NCI-H128 (cell line): Measurements from ENCODE around the gene RNASEL.
A peak's percentile ranks its signal among the peaks of the same experiment; 100 is the strongest.

Source experiments
- DNase-seq: peaks from one replicate; lab custom pipeline; 2025; ENCODE audit not compliant: unreplicated experiment; lab: John Stamatoyannopoulos, UW

RNASEL gene

GRCh38 chr1:182600745-182601415 is 11.8 kb upstream of the RNASEL start:
- DNase-seq, result no peak

DNA sequence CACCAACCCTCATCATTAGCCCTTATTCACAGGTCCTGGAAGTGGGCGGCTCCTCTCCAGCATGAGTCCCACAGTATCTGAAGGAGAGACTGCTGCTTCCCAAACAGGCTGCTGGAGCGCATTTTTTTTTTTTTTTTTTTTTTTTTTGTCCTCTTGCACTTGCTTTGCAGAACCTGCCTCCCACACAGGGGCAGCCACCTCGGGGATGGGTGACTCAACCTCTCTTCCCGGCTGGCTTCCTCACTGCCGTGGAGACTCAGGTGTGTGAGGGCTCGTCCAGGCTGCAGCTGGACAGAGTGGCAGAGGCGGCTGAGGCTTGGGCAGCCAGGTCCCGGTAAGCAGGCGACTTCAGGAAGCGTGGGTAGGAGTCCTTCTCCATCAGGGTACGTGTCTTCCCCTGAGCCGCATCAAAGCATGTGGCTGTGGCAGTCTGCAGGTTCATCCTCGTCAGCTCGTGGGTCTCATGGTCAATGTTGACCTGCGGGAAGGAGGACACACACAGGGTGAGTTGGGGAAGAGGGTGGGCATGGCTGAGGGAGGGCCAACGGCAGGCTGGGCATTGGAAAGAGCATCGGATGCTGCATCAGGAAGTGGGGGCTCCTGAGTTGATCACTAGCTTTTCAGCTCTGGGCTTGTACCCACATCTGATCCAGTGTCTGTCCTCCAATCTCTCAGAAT is 11.1 kb upstream of the RNASEL start:
- DNase-seq, result no peak

- no peak for DNase-seq
Measured at GRCh38 chr1:182599339-182599738, 10.3 kb upstream of the RNASEL start.

- DNase-seq, result no peak
Measured at GRCh38 chr1:182598296-182598695, 9.2 kb upstream of the RNASEL start.

DNA sequence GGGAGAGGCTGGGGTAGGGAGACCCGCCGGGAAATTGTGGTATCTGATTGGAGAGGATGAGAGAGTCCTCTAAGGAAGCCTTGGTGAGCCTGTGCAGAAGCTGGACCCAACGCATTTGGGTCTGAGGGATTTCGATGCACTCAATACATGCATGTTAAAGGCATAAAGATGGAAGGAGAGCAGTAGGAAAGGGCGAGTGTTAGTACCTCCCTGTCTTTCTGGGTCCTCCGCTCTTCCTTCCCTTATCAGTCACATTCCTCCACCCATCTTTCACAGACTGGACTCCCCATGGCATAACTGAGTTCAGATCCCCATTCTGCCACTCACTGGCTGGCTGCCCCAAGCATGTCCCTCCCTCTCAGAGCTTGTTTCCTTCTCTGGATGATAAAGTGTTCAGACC is 7.9 kb upstream of the RNASEL start:
- DNase-seq, result no peak

GRCh38 chr1:182595641-182596240 is 6.7 kb upstream of the RNASEL start:
- peak; percentile 46 for DNase-seq

DNA sequence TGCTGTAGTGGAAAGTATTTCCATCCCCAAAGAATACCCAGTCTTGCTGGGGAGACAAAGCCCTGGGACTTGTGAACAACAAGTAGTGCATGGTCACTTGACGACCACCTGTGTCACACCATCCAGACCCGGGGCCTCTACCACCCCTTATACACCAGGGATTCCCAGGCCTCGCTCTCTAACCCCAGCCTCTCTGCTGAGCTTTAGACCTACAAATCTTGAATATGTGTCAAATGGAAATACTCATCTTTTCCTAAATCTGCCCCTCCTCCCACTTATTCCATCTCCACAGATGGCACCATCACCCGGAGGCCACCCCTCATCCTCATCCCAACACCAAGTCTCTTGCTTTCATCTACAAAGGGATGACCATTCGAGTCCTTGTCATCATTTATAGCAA is 875 bp upstream of the RNASEL start:
- no peak for DNase-seq

- DNase-seq, result no peak
Measured at GRCh38 chr1:182589520-182589919, 464 bp upstream of the RNASEL start.

- DNase-seq, result no peak
Measured at GRCh38 chr1:182587666-182588499, 1.2 kb downstream of the RNASEL start.

DNA sequence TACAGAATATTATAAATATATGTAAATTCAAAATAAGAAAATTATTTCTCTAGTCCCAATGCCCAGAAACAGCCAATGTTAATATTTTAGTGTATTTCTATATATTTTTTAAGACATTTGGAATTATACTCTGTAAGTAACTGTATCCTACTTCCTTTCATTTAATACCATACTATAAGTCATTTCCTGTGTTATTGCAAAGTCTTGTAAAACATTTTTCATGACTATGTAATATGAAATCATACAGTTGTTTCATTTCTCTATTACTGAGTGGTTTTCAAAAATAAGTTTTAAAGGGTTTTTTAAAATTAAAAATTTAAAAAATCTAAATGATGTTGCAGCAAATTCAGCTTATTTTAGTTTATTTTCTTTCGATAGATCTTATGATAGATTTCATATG is 2.0 kb downstream of the RNASEL start:
- DNase-seq, result no peak

DNA sequence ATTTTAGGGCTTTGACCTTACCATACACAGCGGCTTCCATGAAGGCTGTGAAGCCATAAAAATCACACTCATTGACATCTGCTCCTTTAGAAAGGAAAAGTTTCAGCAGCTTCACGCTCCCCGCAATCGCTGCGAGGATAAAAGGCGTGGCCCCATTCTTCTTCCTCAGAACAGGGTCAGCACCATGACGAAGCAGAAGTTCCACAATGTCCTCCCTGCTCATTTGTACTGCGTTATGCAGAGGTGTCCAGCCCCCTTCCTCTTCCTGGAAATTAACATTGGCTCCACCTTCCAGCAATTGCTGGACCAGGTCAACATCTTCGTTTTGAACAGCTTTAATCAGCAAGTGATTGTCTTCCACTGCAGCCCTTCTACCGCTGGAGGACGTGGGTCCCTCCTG is 2.7 kb downstream of the RNASEL start:
- DNase-seq, result no peak

DNA sequence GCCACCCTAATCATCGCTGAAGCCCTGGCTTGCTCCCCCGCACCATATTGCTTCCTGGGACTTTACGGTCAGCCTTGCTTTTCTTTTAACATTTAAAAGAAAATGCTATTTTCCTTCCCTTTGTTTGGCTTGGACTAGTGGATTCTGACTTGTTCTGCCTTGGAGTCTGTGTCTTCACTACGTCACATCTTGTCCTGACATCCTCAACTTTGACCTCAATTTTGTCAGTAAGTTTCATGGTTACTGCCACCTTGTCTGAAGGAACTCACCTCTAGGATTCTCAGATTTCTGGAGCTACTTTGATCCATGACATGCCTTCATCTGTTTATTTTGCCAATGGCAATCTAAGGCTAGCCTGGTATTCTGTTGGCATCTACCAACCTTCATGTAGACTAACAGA is 4.3 kb downstream of the RNASEL start:
- no peak for DNase-seq

DNA sequence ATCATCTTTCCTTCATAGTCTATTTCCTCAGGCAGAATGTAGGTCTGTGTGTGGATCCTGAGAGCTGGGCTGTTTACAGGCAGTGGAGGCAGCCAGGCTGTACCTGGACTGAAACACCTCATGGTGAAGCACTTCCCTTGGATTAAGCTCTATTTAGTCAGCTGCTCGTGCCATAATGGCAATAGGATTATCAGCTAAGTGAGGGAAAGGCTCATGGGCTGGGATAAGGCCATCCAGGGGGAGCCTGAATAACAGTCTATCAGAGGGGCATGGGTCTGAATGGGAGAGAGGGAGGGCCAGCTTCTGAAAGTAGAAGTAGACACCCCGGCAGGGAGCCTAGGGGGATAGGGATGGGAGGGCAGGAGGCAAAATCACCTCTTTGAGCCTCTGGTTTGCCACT is 8.3 kb downstream of the RNASEL start:
- no peak for DNase-seq

- no peak for DNase-seq
Measured at GRCh38 chr1:182575540-182576149, 13.4 kb downstream of the RNASEL start.

DNA sequence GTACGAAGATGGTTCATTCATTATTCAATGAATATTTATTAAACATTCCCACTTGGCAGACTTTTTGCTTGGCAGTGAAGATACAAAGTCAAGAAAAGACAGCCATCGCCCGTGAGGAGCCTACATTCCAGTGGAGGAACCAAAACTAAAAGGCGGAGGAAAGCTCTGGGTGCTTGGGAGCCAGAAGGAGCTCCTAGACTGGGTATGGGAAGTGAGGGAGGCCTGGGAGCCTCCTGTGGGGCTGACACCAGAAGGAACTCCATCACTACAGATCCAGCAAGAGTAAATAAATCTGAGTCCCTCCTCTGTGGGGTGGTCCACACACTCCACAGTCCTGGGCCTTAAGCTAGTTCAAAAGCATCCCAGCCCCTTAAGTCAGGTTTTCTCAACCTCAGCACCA is 14.9 kb downstream of the RNASEL start:
- DNase-seq, result no peak

DNA sequence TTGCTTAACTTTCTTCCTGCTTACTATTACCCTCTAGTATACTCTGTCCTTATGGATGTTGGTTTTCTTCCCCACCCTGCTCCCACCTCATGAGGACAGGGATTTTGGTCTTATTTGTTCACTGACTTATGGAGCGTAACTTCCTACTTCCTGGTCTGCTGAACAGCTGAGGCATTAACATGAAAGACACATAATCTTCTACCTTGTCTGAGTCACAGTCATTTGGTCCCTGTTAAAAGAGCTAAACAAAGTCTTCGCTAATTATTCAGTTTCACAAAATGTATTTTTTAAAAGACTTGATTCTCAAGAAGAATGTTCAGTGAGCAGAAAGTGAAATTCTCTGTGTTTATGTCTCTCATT is 18.5 kb downstream of the RNASEL start:
- no peak for DNase-seq

DNA sequence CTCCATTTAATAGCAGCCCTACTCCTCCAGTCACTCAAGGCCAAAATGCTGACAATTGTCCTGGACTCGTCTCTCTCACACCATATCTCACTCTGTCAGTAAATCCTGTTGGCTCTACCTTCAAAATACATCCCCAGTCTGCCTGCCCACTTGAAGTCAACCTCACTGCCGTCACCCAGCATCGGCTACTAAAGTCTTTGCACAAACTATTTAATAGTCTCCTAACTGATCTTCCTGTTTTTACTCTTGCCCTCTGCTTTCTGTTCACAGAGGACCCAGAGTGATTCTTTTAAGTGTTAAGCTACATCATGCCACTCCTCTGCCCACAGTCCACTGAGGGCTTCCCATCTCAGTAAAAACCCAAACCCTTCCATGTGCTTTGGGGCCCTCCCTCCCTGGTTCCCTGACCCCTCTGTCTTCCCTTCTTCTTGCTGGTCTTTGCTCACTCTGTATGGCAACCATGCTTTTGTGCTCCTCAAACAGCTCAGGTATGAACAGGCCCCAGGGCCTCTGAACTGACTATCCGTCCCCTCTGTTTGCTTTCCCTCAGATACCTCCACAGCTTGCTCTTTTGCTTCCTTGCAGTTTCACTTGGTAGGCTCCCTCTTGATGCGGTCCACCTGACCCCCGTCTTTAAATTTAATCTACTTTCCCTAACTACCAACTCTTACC is 19.0 kb downstream of the RNASEL start:
- no peak for DNase-seq

DNA sequence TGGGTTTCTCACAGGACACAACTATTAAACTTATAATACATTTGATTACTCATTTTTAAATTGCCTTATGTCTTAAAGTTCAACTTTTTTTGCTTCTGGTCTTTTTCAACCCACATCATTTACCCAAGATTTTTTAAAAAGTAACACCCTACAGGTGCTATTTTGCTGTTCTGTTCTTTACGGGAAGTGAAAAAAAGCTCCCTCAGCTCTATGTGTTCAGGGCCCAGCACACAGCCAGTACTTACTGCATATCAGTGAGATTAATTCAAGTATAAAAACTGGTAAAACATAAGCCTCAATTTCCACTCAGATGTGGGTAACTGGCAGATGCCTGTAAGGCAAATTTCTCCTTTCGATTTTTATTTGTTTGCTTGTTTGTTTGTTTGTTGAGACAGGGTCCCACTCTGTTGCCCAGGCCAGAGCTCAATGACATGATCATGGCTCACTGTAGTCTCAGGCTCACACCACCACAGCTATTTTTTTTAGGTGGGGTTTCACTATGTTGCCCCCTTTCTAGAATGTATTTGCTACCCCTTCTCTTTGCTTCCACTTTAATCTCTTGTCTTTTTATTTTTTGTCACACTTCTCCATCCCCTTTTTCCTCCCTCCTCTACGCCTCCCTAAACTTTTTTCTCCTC is 20.3 kb downstream of the RNASEL start:
- DNase-seq, result no peak

GRCh38 chr1:182567629-182568028 is 21.4 kb downstream of the RNASEL start:
- no peak for DNase-seq

DNA sequence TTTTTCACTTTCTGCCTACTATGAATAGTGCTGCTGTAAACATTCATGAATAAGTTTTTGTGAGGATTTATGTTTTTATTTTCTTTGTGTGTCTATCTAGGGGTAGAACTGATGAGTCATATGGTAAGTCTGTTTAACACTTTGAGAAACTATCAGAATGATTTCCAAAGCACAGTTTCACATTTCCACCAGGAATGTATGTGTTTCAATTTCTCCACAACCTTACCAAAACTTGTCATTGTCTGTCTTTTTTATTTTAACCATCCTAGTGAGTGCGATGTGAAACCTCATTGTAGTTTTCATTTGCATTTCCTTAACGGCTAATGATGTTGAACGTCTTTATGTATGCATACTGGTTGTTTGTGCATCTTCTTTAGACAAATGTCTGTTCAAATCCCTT is 23.5 kb downstream of the RNASEL start:
- DNase-seq, result no peak
